Ishikawa (cell line): ENCODE results near the gene LIPE.

Experiments
- CREB1 ChIP-seq: IDR thresholded peaks from 2 replicates; pipeline ENCODE4 v1.6.1; 2012; ENCODE audit warnings: low read depth
- TCF12 ChIP-seq: IDR thresholded peaks from 2 replicates; pipeline ENCODE4 v1.6.1; 2012; ENCODE audit warnings: low read depth
- TF ChIP-seq, protein P1 (sequence below): IDR thresholded peaks from 2 replicates; pipeline ENCODE4 v1.6.1; 2012
- TF ChIP-seq, protein P2 (sequence below): IDR thresholded peaks from 2 replicates; pipeline ENCODE4 v1.6.1; 2012; ENCODE audit warnings: low read depth, mild to moderate bottlenecking

DNA sequence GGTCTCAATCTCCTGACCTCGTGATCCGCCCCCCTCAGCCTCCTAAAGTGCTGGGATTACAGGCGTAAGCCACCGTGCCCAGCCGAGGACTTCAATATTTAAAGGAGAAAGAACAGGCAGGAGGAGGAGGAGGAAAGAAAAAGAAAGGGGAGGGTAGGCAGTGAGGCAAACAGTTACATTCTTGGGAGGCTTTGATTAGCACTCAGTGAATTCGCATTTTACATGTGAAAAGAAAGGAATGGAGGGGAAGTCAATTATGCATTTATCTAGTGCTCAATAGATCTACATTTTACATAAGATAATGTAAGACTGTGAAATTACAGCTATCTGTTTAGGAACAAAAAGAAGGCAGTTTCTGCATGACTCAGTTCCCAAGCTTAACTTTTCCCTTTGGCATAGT lies 46.5 kb upstream of the LIPE start:
- TF ChIP-seq, protein P1, sequence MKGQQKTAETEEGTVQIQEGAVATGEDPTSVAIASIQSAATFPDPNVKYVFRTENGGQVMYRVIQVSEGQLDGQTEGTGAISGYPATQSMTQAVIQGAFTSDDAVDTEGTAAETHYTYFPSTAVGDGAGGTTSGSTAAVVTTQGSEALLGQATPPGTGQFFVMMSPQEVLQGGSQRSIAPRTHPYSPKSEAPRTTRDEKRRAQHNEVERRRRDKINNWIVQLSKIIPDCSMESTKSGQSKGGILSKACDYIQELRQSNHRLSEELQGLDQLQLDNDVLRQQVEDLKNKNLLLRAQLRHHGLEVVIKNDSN: no peak
- TF ChIP-seq CREB1 (no peak), TCF12 (no peak)
- TF ChIP-seq, protein P2, sequence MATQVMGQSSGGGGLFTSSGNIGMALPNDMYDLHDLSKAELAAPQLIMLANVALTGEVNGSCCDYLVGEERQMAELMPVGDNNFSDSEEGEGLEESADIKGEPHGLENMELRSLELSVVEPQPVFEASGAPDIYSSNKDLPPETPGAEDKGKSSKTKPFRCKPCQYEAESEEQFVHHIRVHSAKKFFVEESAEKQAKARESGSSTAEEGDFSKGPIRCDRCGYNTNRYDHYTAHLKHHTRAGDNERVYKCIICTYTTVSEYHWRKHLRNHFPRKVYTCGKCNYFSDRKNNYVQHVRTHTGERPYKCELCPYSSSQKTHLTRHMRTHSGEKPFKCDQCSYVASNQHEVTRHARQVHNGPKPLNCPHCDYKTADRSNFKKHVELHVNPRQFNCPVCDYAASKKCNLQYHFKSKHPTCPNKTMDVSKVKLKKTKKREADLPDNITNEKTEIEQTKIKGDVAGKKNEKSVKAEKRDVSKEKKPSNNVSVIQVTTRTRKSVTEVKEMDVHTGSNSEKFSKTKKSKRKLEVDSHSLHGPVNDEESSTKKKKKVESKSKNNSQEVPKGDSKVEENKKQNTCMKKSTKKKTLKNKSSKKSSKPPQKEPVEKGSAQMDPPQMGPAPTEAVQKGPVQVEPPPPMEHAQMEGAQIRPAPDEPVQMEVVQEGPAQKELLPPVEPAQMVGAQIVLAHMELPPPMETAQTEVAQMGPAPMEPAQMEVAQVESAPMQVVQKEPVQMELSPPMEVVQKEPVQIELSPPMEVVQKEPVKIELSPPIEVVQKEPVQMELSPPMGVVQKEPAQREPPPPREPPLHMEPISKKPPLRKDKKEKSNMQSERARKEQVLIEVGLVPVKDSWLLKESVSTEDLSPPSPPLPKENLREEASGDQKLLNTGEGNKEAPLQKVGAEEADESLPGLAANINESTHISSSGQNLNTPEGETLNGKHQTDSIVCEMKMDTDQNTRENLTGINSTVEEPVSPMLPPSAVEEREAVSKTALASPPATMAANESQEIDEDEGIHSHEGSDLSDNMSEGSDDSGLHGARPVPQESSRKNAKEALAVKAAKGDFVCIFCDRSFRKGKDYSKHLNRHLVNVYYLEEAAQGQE: no peak
